Measurements from ENCODE around the gene GSTCD.
"Not testable (repeated sequence)": the region's sequence is repeated elsewhere in the genome, so short reads cannot be mapped to it uniquely, and the experiment has no call there.

GSTCD gene

GRCh38 chr4:105758958-105759357, 50.4 kb downstream of the GSTCD start:
- H3K4me3 ChIP-seq (ENCODE audit: insufficient read depth, low read depth, low read length), result no peak overlapping the region
- no peaks in the 10 kb centered on the region for H3K4me1 ChIP-seq (ENCODE audit: control insufficient read depth, insufficient read depth, low read length)
- no peaks in the 10 kb centered on the region for H3K36me3 ChIP-seq (ENCODE audit: control insufficient read depth, insufficient read depth, low read length)
- no peaks in the 10 kb centered on the region for H3K9me3 ChIP-seq (ENCODE audit: control insufficient read depth, low read length)
- WGBS, 2 experiments, result no CpG with 5 or more reads among the region's 1 CpG
- H3K27ac ChIP-seq (ENCODE audit: insufficient read depth, low read depth, low read length, poor library complexity, severe bottlenecking), result no peak overlapping the region
- H3K27me3 ChIP-seq (ENCODE audit: control insufficient read depth, insufficient read depth, low read length, poor library complexity, severe bottlenecking), result no peaks in the 10 kb centered on the region

GRCh38 chr4:105765690-105766407, 57.3 kb downstream of the GSTCD start:
- Histone ChIP-seq H3K27me3 (ENCODE audit: control insufficient read depth, insufficient read depth, low read length, poor library complexity, severe bottlenecking) (no peaks in the 10 kb centered on the region), H3K9me3 (ENCODE audit: control insufficient read depth, low read length) (no peaks in the 10 kb centered on the region), H3K36me3 (ENCODE audit: control insufficient read depth, insufficient read depth, low read length) (no peaks in the 10 kb centered on the region), H3K4me3 (ENCODE audit: insufficient read depth, low read depth, low read length) (no peak overlapping the region), H3K27ac (ENCODE audit: insufficient read depth, low read depth, low read length, poor library complexity, severe bottlenecking) (no peak overlapping the region), H3K4me1 (ENCODE audit: control insufficient read depth, insufficient read depth, low read length) (no peaks in the 10 kb centered on the region)
- 91 to 95% methylated on average over 6 of the region's 6 CpGs for WGBS, 2 experiments

DNA sequence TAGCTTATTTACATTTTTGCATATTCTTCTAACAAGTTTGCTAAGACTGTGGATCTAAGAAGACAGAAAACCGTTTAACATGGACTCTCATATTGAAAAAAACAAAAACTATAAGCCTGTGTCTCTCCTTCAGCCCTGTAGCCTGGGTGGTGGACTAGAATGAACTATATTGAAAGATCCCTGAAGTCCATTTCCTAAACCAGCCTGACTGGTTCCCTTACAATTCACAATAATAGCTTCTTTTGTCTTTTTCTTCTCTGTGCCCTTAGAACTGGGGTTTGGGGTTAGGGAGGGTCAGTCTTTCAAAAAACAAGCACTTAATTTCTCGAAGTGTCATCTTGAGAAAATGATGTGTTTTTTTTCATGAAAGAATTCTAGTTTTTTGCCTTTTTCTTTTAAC, 59.0 kb downstream of the GSTCD start:
- 70 to 88% methylated on average over 1 of the region's 2 CpGs for WGBS, 2 experiments
- no peaks in the 10 kb centered on the region for H3K9me3 ChIP-seq (ENCODE audit: control insufficient read depth, low read length)
- no peaks in the 10 kb centered on the region for H3K4me1 ChIP-seq (ENCODE audit: control insufficient read depth, insufficient read depth, low read length)
- H3K36me3 ChIP-seq (ENCODE audit: control insufficient read depth, insufficient read depth, low read length), result no peaks in the 10 kb centered on the region
- H3K27me3 ChIP-seq (ENCODE audit: control insufficient read depth, insufficient read depth, low read length, poor library complexity, severe bottlenecking), result no peaks in the 10 kb centered on the region
- no peak overlapping the region for H3K4me3 ChIP-seq (ENCODE audit: insufficient read depth, low read depth, low read length)
- H3K27ac ChIP-seq (ENCODE audit: insufficient read depth, low read depth, low read length, poor library complexity, severe bottlenecking), result no peak overlapping the region

GRCh38 chr4:105770524-105770923, 61.9 kb downstream of the GSTCD start:
- H3K36me3 ChIP-seq (ENCODE audit: control insufficient read depth, insufficient read depth, low read length); H3K4me1 ChIP-seq (ENCODE audit: control insufficient read depth, insufficient read depth, low read length); H3K27me3 ChIP-seq (ENCODE audit: control insufficient read depth, insufficient read depth, low read length, poor library complexity, severe bottlenecking); H3K27ac ChIP-seq (ENCODE audit: insufficient read depth, low read depth, low read length, poor library complexity, severe bottlenecking); H3K9me3 ChIP-seq (ENCODE audit: control insufficient read depth, low read length); H3K4me3 ChIP-seq (ENCODE audit: insufficient read depth, low read depth, low read length): not testable (repeated sequence)

GRCh38 chr4:105772065-105772464, 63.5 kb downstream of the GSTCD start:
- H3K27me3 ChIP-seq (ENCODE audit: control insufficient read depth, insufficient read depth, low read length, poor library complexity, severe bottlenecking); H3K4me1 ChIP-seq (ENCODE audit: control insufficient read depth, insufficient read depth, low read length); H3K36me3 ChIP-seq (ENCODE audit: control insufficient read depth, insufficient read depth, low read length); H3K4me3 ChIP-seq (ENCODE audit: insufficient read depth, low read depth, low read length); H3K27ac ChIP-seq (ENCODE audit: insufficient read depth, low read depth, low read length, poor library complexity, severe bottlenecking); H3K9me3 ChIP-seq (ENCODE audit: control insufficient read depth, low read length): not testable (repeated sequence)

GRCh38 chr4:105775760-105776415, 67.3 kb downstream of the GSTCD start:
- H3K27me3 ChIP-seq (ENCODE audit: control insufficient read depth, insufficient read depth, low read length, poor library complexity, severe bottlenecking); H3K9me3 ChIP-seq (ENCODE audit: control insufficient read depth, low read length); H3K4me3 ChIP-seq (ENCODE audit: insufficient read depth, low read depth, low read length); H3K27ac ChIP-seq (ENCODE audit: insufficient read depth, low read depth, low read length, poor library complexity, severe bottlenecking); H3K36me3 ChIP-seq (ENCODE audit: control insufficient read depth, insufficient read depth, low read length); H3K4me1 ChIP-seq (ENCODE audit: control insufficient read depth, insufficient read depth, low read length): not testable (repeated sequence)
- WGBS, 2 experiments, result 94 to 95% methylated on average over 9 of the region's 9 CpGs

- Histone ChIP-seq H3K27me3 (ENCODE audit: control insufficient read depth, insufficient read depth, low read length, poor library complexity, severe bottlenecking) (no peaks in the 10 kb centered on the region), H3K36me3 (ENCODE audit: control insufficient read depth, insufficient read depth, low read length) (no peaks in the 10 kb centered on the region), H3K4me3 (ENCODE audit: insufficient read depth, low read depth, low read length) (no peak overlapping the region), H3K4me1 (ENCODE audit: control insufficient read depth, insufficient read depth, low read length) (no peaks in the 10 kb centered on the region), H3K9me3 (ENCODE audit: control insufficient read depth, low read length) (no peaks in the 10 kb centered on the region), H3K27ac (ENCODE audit: insufficient read depth, low read depth, low read length, poor library complexity, severe bottlenecking) (no peak overlapping the region)
- WGBS, 2 experiments, result 94 to 95% methylated on average over 2 of the region's 2 CpGs
These were observed 71.6 kb downstream of the GSTCD start for GRCh38 chr4:105780176-105780575.

DNA sequence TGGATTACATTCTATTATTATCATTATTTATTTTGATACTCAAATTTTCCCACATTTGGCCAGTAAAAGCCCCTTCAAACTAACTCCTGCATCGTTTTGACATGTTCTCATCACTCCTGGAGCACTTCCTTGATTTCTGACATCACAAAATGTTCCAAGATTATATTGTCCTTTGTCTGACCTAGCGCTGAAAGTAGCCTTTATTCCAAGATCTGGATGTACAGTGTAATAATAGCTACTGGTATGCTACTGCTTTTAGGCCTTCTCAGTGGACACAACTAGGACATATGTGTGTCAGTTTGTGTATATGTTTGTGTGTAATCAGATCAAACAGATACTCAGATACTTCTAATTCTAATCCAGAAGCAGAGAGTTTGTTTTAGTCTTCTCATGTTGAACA, 76.2 kb downstream of the GSTCD start:
- Histone ChIP-seq H3K4me3 (ENCODE audit: insufficient read depth, low read depth, low read length) (no peak overlapping the region), H3K36me3 (ENCODE audit: control insufficient read depth, insufficient read depth, low read length) (no peaks in the 10 kb centered on the region), H3K9me3 (ENCODE audit: control insufficient read depth, low read length) (no peaks in the 10 kb centered on the region), H3K27me3 (ENCODE audit: control insufficient read depth, insufficient read depth, low read length, poor library complexity, severe bottlenecking) (no peaks in the 10 kb centered on the region), H3K4me1 (ENCODE audit: control insufficient read depth, insufficient read depth, low read length) (no peaks in the 10 kb centered on the region), H3K27ac (ENCODE audit: insufficient read depth, low read depth, low read length, poor library complexity, severe bottlenecking) (no peak overlapping the region)
- 93 to 98% methylated on average over 2 of the region's 2 CpGs for WGBS, 2 experiments

GRCh38 chr4:105785792-105786191, 77.2 kb downstream of the GSTCD start:
- H3K27ac ChIP-seq (ENCODE audit: insufficient read depth, low read depth, low read length, poor library complexity, severe bottlenecking), result no peak overlapping the region
- no peaks in the 10 kb centered on the region for H3K4me1 ChIP-seq (ENCODE audit: control insufficient read depth, insufficient read depth, low read length)
- no peaks in the 10 kb centered on the region for H3K9me3 ChIP-seq (ENCODE audit: control insufficient read depth, low read length)
- no peaks in the 10 kb centered on the region for H3K27me3 ChIP-seq (ENCODE audit: control insufficient read depth, insufficient read depth, low read length, poor library complexity, severe bottlenecking)
- H3K4me3 ChIP-seq (ENCODE audit: insufficient read depth, low read depth, low read length), result no peak overlapping the region
- H3K36me3 ChIP-seq (ENCODE audit: control insufficient read depth, insufficient read depth, low read length), result no peaks in the 10 kb centered on the region

GRCh38 chr4:105786748-105787147, 78.2 kb downstream of the GSTCD start:
- Histone ChIP-seq H3K9me3 (ENCODE audit: control insufficient read depth, low read length) (no peaks in the 10 kb centered on the region), H3K27me3 (ENCODE audit: control insufficient read depth, insufficient read depth, low read length, poor library complexity, severe bottlenecking) (no peaks in the 10 kb centered on the region), H3K4me1 (ENCODE audit: control insufficient read depth, insufficient read depth, low read length) (no peaks in the 10 kb centered on the region), H3K4me3 (ENCODE audit: insufficient read depth, low read depth, low read length) (no peak overlapping the region), H3K27ac (ENCODE audit: insufficient read depth, low read depth, low read length, poor library complexity, severe bottlenecking) (no peak overlapping the region), H3K36me3 (ENCODE audit: control insufficient read depth, insufficient read depth, low read length) (no peaks in the 10 kb centered on the region)
- WGBS, 2 experiments, result 87 to 90% methylated on average over 2 of the region's 3 CpGs

Data from ectodermal cell (in vitro differentiated cells).